ENCODE results near the gene ZNF324.
"Not testable (repeated sequence)": the region's sequence is repeated elsewhere in the genome, so short reads cannot be mapped to it uniquely, and the experiment has no call there.

Gene ZNF324

DNA sequence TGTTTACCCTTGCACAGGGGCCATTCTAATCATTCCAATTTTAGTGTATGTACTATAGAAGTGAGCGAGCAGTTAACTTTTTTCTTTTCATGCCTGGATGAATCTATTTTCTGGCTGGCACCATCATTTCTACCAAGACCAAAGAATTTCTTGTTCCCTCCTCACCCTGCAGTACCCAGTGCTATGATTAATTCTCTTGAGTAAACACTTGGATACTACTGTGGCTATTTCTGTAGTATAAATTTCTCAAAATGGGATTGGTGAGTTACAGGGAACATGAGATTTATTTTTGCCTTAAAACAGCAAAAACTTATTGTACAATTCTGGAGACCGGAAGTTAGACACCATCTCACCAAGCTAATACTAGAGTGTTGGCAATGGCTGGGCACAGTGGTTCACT lies 16.9 kb downstream of the ZNF324 start:
- POLR2A ChIA-PET = no interaction called here
- TF ChIP-seq, protein P1, sequence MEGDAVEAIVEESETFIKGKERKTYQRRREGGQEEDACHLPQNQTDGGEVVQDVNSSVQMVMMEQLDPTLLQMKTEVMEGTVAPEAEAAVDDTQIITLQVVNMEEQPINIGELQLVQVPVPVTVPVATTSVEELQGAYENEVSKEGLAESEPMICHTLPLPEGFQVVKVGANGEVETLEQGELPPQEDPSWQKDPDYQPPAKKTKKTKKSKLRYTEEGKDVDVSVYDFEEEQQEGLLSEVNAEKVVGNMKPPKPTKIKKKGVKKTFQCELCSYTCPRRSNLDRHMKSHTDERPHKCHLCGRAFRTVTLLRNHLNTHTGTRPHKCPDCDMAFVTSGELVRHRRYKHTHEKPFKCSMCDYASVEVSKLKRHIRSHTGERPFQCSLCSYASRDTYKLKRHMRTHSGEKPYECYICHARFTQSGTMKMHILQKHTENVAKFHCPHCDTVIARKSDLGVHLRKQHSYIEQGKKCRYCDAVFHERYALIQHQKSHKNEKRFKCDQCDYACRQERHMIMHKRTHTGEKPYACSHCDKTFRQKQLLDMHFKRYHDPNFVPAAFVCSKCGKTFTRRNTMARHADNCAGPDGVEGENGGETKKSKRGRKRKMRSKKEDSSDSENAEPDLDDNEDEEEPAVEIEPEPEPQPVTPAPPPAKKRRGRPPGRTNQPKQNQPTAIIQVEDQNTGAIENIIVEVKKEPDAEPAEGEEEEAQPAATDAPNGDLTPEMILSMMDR (IDR thresholded peaks at IDR 0.05; ENCODE audit: control extremely low read depth, extremely low read depth, low read depth, missing control alignments) = no peak
- CTCF ChIA-PET = no interaction called here
- no peak for DNase-seq (ENCODE audit: extremely low spot score)

DNA sequence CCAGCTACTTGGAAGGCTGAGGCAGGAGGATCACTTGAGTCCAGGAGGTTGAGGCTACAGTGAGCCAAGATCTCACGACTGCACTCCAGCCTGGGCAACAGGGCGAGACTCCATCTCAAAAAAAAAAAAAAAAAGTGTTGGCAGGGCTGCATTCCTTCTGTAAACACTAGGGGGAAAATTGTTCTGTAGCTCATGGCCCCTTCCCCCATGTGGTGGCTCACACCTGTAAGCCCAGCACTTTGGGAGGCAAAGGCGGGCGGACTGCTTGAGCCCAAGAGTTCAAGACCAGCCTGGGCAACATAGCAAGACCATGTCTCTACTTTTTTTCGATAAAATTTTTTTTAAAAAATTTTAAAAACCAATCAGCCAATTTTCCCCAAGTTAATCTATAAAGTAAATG lies 17.5 kb downstream of the ZNF324 start:
- DNase-seq (ENCODE audit: extremely low spot score); CTCF ChIA-PET: not testable (repeated sequence)
- POLR2A ChIA-PET = interaction anchor here (0.6 kb wide), 1 partner anchor 71 kb away, joined by 5 read pairs; no protein-coding TSS in a partner anchor

DNA sequence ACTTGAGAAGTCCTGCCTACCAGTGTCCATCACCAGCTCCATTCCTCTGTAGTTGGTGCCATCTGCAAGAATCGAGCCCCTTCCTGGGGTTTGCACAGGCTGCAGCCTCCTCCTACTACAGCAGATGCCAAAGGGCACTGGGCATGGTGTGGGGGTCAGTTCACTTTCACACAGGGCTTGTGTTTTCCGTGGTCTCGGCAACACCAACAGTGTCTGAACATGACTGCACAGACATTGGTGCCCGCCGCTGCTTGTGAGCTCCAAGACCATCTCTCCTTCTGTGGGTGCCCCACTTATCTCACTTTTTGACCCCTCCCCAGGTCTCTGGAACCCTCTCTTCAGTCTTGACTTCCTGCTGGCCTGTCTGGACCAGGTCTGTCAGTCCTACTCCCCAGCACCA lies 24.5 kb downstream of the ZNF324 start:
- POLR2A ChIA-PET = interaction anchor here (0.6 kb wide), 1 partner anchor 11 kb away, joined by 3 read pairs; no protein-coding TSS in a partner anchor
- DNase-seq (ENCODE audit: extremely low spot score) = no peak
- TF ChIP-seq, protein P1 (IDR thresholded peaks at IDR 0.05; ENCODE audit: control extremely low read depth, extremely low read depth, low read depth, missing control alignments) = no peak
- CTCF ChIA-PET = no interaction called here

DNA sequence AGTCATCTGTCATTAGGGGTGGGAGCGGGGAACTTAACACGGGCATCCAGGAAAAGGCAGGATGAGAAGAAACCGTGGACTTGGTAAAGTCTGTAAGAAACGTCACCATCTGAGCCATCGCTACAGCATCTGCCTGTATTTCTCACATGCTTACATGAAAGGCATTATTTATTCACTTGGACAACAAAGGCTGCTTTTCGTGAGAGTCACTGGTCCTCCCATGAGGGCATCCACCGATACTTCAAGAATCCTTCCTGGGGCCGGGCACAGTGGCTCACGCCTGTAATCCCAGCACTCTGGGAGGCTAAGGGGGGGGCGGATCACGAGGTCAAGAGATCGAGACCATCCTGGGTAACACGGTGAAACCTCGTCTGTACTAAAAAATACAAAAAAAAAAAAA lies 25.4 kb downstream of the ZNF324 start:
- ChIA-PET CTCF (no interaction called here), POLR2A (no interaction called here)
- DNase-seq (ENCODE audit: extremely low spot score) = no peak
- TF ChIP-seq, protein P1 (IDR thresholded peaks at IDR 0.05; ENCODE audit: control extremely low read depth, extremely low read depth, low read depth, missing control alignments) = no peak

DNA sequence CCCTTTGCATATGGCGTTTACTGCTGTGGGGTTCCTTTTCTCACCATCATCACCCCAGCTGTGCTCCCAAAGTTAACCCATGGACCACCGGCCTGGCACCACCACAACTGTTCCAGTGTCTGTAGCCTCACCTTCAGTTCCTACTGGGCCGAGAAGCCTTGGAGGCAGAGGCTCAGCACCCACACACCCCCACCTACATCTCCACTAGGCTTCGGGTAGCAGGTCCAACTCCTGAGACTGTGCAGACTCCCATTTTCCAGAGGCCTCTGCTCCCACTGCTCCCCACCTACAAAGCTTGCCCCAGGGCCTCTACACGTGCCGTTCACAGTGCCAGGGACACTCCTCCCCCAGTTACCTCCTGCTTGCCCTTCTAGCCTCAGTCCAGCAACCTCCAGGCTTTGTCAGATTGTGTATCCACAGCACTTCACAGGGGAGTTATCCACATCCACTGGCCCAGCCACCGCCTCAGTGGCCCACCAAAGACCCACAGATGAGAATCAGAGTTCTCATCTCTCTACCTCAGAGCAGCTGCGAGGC lies 30.8 kb downstream of the ZNF324 start:
- ChIA-PET CTCF (interaction anchor here (1.4 to 5.3 kb wide), 2 partner anchors 16 to 22 kb away, joined by 7 to 39 read pairs; partner anchors contain the start of gene ZBTB45), POLR2A (no interaction called here)
- no peak for DNase-seq (ENCODE audit: extremely low spot score)
- TF ChIP-seq, protein P1 (IDR thresholded peaks at IDR 0.05; ENCODE audit: control extremely low read depth, extremely low read depth, low read depth, missing control alignments) = no peak

DNA sequence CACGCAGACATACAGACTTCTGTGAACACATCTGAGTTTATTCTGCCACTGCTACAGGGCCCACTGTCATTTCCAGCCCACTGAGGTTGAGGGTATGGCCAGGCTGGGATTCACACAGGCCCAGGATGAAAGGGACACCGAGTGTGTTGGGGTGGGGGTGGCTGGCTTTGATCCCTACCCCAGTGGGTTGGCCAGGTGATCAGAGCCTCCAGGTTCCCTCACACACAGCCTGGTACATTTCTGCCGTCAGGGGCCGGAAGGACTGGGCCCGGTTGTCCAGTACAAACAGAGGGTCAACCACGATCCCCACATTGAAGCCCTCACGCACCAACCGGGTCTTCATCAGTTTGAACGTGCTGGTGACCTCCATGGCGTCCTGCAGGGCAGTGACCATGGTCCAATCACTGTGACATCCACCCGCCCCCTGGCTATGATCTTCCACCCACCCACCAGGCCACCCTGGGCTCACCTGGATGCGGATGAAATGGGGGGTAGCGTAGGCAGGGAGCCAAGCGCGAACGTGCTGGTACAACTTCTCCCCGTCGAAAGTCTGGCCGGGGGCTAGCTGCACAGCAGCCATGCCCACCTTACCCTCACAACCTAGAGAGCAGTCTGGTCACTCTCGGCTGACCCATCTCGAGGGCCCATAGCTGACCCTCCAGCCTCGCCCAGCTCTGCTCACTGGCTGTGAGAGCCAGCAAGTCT lies 31.6 kb downstream of the ZNF324 start:
- POLR2A ChIA-PET = interaction anchor here (1.3 kb wide), 1 partner anchor 9 kb away, joined by 8 read pairs; no protein-coding TSS in a partner anchor
- TF ChIP-seq, protein P1 (IDR thresholded peaks at IDR 0.05; ENCODE audit: control extremely low read depth, extremely low read depth, low read depth, missing control alignments) = no peak
- no peak for DNase-seq (ENCODE audit: extremely low spot score)
- CTCF ChIA-PET = interaction anchor here (1.2 to 5.3 kb wide), 3 partner anchors 12 to 21 kb away, joined by 3 to 39 read pairs (median 37); partner anchors contain the start of gene ZBTB45

Data from GM10248 (cell line).